GM18873 (cell line): Measurements from ENCODE around the gene DNAJC3.
"Not testable (repeated sequence)": the region's sequence is repeated elsewhere in the genome, so short reads cannot be mapped to it uniquely, and the experiment has no call there.

Experiments used
- ATAC-seq: cut with Tn5 transposase; IDR thresholded peaks from one replicate; pipeline ENCODE4 v1.9.1; 2021; ENCODE audit warnings: mild to moderate bottlenecking, moderate library complexity, moderate number of reproducible peaks; ENCODE audit not compliant: unreplicated experiment, low FRiP score

DNAJC3 gene

GRCh38 chr13:95713651-95714050, 36.7 kb downstream of the DNAJC3 start:
- ATAC-seq = no peak

- no peak for ATAC-seq
Observed at GRCh38 chr13:95714142-95714832, 37.3 kb downstream of the DNAJC3 start.

DNA sequence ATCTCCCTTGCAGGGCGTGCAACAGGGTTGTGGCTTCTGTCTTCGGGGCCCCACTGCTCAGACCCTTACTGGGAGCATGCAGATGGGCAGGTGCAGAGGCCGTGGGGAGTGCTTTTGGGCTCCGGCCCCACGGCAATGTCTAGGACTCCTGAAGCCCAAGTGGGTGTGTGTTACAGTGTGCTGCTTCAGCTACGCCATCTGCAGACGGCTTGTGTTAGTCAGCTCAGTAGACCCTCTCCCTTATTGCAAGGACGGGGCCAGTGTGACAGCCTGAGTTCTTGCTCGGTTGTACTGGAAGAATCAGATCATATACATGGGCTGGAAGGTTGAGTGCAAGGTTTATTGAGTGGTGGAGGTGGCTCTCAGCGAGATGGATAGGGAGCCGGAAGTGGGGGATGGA, 39.3 kb downstream of the DNAJC3 start:
- no peak for ATAC-seq

- no peak for ATAC-seq
Observed at GRCh38 chr13:95722241-95722640, 45.3 kb downstream of the DNAJC3 start.

GRCh38 chr13:95723438-95723837, 46.5 kb downstream of the DNAJC3 start:
- ATAC-seq = no peak

- ATAC-seq = no peak
Observed at GRCh38 chr13:95724252-95724651, 47.3 kb downstream of the DNAJC3 start.

DNA sequence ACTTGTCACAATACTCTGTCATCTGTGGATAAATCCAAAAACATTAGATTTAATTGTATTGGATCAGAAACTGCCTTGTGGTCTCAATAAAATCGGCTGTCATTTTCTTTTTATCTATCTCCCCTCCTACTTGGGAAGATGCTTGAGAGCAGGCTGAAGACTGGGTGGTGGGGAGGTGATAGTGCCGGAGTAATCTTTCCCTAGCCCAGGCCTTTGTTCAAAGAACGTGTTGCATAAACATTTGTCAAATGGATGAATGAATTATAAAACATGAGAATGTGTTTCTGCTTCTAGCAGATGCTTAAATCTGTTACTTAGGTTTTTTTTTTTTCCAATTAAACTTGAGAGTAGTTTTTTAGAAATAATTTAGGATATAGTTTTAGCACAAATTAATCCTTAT, 49.9 kb downstream of the DNAJC3 start:
- ATAC-seq = no peak

DNA sequence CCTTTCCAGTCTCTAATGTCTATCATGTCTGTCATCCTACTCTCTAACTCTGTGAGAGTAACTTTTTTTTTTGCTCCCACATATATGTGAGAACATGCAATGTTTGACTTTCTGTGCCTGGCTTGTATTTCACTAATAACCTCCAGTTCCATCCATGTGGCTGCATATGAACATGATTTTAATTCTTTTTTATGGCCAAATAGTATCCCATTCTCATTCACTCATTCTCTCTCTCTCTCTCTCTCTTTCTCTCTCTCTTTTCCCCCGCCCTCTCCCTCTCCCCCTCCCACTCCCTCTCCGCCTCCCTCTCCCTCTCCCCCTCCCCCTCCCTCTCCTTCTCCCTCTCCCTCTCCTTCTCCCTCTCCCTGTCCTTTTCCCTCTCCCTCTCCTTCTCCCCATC, 52.0 kb downstream of the DNAJC3 start:
- no peak for ATAC-seq

DNA sequence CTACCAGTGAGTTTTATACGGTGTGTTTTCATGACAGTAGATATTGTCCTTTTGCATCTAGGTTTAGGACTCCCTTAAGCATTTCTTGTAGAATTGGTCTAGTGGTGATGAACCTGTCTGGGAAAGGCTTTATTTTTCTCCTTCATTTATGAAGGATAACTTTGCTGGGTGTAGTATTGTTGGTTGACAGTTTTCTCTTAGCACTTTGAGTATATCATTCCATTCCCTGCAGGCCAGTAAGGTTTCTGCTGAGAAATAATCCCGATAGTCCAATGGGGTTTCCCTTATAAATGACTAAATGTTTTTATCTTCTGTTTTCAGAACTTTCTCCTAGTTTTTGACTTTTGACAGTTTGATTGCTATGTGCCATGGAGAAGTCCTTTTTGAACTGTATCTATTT, 57.2 kb downstream of the DNAJC3 start:
- ATAC-seq = no peak

GRCh38 chr13:95740071-95740978, 63.4 kb downstream of the DNAJC3 start:
- ATAC-seq = not testable (repeated sequence)

DNA sequence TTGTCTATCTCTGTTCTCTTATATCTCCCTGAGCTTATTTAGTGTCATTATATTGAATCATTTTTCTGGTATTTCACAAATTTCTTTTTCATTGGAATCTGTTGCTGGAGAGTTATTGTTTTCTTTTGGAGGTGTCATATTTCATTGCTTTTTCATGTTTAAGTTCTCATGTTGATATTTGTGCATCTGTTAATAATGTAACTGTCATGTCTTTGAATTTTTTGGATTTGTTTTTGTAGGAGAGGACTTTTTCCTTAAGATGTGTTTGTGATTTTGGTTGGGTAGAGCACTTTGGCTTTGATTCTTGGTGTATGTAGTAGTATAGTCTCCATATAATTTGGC, 64.0 kb downstream of the DNAJC3 start:
- ATAC-seq = no peak

GRCh38 chr13:95741584-95742563, 64.9 kb downstream of the DNAJC3 start:
- ATAC-seq = no peak

GRCh38 chr13:95743192-95743591, 66.3 kb downstream of the DNAJC3 start:
- ATAC-seq = no peak

DNA sequence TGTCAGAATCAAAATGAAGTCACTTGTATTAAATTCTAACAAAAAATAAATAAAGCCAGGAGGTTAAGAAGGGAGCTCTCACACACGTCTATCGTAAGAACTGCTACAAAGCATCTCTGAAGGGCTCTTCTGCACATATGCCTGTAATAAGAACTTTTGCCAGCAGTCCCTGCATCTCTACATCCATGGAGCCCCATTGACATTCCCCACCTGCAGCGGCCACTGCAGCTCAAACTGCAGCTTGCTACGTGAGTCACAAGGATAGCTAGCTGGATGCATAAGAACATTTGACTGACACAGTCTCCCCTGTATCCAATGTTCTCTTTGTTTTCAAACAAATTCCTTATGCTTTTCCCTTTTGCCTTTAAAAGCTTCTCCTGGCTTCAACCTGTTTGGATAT, 68.3 kb downstream of the DNAJC3 start:
- ATAC-seq = no peak

- no peak for ATAC-seq
Observed at GRCh38 chr13:95745752-95746151, 68.8 kb downstream of the DNAJC3 start.

DNA sequence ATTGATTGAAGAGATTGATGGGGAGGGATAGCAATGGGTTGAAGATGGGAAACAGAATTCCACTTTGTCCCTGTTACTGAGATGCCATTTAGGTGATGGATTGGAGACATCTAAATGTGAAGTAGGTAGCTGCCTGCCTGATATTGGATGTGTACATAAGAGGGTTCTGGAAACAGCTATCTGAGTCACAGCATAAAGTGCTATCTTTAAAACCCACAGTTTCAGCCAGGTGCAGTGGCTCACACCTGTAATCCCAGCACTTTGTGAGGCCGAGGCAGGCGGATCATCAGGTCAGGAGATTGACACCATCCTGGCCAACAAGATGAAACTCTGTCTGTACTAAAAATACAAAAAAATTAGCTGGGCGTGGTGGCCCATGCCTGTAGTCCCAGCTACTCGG, 72.6 kb downstream of the DNAJC3 start:
- no peak for ATAC-seq

DNA sequence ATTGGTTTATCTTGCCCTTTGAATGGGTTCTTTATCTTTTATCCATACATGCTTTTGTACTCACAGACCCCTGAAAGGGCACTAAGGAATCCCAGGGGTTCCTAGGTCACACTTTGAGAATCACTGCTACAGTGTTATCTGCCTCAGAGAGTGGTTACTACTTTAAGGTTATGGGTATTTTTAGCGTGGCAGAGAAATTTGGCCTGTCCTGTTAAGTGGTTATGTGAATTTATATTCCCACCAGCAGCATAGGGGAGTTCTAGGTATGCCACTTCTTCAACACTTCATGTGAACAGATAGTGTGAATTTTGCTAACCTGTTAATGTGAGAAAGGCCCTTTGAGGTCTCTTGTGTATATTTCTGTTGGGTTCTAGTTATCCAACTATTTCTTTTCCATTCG, 75.7 kb downstream of the DNAJC3 start:
- ATAC-seq = no peak

DNA sequence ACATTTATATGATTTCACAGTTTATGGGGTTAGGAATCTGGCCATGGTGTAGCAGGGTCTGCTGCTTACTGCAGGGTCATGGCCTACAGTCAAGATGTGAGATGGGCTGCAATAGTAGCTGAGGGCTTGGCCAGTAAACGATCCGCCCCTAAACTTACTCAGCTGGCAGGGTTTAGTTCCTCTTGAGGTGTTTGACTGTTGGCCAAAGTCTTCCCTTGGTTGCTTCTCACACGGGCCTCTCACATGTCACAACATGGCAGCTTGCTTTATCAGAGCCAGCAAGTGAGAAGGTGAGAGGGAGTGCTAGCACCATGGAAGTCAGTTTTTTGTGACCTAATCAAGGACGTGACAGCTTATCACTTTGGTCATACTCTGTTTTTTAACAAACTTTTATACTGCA, 77.1 kb downstream of the DNAJC3 start:
- no peak for ATAC-seq

DNA sequence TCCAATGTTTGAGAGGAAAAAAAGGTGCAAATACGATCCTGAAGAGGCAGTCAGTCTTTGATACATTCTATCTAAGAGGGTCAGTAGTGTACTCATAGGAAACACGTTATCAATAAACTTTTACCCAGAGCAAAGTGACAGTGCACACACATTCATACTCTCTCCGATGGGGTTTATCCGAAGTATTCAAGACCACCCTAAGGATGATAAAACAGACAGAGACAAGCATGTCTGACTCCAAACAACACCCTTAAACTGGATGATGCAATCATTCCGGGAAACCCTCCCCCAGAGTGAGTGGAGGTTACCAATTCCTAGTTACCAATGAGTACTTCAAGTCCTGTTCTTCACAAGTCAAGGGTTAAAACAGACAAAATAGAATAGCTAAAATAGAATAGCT, 79.1 kb downstream of the DNAJC3 start:
- no peak for ATAC-seq

DNA sequence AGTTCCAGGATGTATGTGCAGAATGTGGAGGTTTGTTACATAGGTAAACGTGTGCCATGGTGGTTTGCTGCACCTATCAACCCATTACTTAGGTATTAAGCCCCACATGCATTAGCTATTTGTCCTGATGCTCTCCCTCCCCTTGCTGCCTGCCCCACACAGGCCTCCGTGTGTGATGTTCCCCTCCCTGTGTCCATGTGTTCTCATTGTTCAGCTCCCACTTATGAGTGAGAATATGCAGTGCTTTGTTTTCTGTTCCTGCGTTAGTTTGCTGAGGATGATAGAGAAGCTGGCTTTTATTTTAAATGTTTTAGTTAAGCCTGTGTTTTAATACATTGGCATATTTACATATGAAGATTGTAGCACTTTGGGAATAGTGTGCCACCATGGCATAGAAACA, 85.7 kb downstream of the DNAJC3 start:
- ATAC-seq = not testable (repeated sequence)

GRCh38 chr13:95763601-95764000, 86.7 kb downstream of the DNAJC3 start:
- ATAC-seq = no peak
